Liver (tissue), 3 donors: ENCODE data around the gene FTO.

Experiments used
- RXRA ChIP-seq, 2 donors: IDR thresholded peaks; 2 replicates each; pipeline ENCODE4 v1.6.1; 2017 to 2018; ENCODE audit warnings: antibody characterized with exemption in 2 of 2, mild to moderate bottlenecking in 1 of 2
- TAF1 ChIP-seq: conservative IDR thresholded peaks from 2 replicates; pipeline ENCODE4 v1.6.1; 2016; ENCODE audit warnings: antibody characterized with exemption, mild to moderate bottlenecking
- TF ChIP-seq, protein P1 (sequence below): fragments of 150-350 bp; IDR thresholded peaks from 2 replicates; pipeline ENCODE4 v1.5.1; 2017; ENCODE audit warnings: improper control_type of control experiment, low read depth, low read length; ENCODE audit not compliant: missing input control
- TF ChIP-seq, protein P2 (sequence below): IDR thresholded peaks from 2 replicates; pipeline ENCODE4 v1.6.1; 2016; ENCODE audit warnings: antibody characterized with exemption
- donor health status: healthy.
- donor health status: healthy.

DNA sequence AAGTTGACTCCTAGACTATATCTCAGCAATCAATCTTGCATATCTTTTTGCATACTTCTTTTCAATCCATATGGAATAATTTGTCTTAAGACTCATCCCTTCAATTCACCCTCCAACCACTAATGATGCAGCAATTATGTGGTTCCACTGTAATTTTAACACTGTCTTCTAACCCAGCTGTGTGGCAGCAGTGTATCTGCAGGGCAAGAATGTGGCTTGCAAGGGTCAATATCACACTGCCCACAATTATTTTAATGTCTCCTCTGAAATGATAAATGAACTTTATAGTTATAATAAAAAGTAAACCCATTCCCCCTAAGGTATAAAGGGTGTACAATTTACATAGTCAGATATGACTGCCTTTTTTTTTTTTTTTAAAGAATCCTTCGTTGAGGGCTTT lies 48.6 kb downstream of the FTO start:
- TF ChIP-seq, protein P1, sequence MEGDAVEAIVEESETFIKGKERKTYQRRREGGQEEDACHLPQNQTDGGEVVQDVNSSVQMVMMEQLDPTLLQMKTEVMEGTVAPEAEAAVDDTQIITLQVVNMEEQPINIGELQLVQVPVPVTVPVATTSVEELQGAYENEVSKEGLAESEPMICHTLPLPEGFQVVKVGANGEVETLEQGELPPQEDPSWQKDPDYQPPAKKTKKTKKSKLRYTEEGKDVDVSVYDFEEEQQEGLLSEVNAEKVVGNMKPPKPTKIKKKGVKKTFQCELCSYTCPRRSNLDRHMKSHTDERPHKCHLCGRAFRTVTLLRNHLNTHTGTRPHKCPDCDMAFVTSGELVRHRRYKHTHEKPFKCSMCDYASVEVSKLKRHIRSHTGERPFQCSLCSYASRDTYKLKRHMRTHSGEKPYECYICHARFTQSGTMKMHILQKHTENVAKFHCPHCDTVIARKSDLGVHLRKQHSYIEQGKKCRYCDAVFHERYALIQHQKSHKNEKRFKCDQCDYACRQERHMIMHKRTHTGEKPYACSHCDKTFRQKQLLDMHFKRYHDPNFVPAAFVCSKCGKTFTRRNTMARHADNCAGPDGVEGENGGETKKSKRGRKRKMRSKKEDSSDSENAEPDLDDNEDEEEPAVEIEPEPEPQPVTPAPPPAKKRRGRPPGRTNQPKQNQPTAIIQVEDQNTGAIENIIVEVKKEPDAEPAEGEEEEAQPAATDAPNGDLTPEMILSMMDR, result no peak
- TF ChIP-seq, protein P2, sequence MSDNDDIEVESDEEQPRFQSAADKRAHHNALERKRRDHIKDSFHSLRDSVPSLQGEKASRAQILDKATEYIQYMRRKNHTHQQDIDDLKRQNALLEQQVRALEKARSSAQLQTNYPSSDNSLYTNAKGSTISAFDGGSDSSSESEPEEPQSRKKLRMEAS, result no peak
- TF ChIP-seq RXRA (IDR thresholded peaks at IDR 0.05) (no peak), TAF1 (no peak)
